GM19023 (cell line): Measurements from ENCODE around the gene CATSPERZ.
"Not testable (repeated sequence)": the region's sequence is repeated elsewhere in the genome, so short reads cannot be mapped to it uniquely, and the experiment has no call there.

Experiments
- ATAC-seq: cut with Tn5 transposase; IDR thresholded peaks from one replicate; pipeline ENCODE4 v1.9.1; 2021; ENCODE audit warnings: mild to moderate bottlenecking, moderate library complexity; ENCODE audit not compliant: unreplicated experiment

CATSPERZ gene

GRCh38 chr11:64298966-64299846 is 952 bp upstream of the CATSPERZ start:
- ATAC-seq: no peak

DNA sequence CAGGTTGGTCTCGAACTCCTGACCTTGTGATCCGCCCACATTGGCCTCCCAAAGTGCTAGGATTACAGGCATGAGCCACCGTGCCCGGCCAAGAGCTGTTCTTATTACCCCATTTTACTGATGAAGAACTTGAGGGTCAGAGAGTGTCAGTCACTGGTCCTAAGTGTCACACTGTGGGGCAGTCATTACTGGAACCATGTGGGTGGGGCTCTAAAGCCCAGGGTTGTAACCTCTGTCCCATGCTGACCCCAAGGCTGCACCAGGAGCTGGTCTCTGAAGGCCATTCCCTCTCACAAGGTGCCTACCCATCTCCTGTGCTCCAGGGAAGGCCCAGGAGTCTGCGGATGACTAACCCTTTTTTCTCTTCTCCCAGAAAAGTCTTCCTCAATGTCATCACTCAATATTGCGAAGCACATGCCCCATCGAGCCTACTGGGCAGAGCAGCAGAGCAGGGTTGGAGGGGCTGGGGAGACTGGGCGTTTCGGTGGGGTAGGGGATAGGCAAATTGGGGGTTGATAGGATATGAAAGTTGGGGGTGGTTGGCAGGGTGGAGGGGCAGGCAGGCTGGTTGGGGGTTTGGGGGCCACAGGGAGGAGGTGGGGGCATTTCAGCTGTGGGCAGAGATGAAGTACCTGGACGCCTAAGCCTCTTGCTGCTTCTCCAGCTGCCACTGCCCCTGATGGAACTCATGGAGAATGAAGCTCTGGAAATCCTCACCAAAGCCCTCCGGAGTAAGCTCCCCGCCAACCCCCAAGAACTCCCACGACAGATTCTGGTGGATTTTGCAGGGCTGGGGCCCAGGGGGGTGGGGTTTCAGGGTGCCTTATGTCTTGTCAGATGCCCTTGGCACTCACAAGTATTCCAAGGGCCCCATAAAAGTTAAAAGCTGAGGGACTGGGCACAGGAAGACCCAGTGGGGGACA is 3.2 kb downstream of the CATSPERZ start:
- ATAC-seq: no peak

DNA sequence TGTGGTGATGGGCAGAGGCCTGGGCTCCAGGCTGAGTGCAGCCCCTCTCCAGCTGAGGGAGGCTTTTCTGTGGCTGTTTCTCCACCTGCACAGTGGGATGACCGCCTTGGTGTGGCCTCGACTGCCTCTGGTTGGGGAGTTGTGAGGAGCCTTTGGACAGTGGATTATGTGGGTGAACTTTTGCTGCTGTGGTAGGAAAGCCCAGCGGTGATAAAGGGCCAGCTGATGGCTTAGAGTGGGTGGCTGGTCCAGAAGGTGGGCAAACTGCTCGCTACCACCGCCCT is 3.8 kb downstream of the CATSPERZ start:
- ATAC-seq: no peak

GRCh38 chr11:64304316-64305072 is 4.3 kb downstream of the CATSPERZ start:
- peak; percentile 29 for ATAC-seq

GRCh38 chr11:64305075-64305690 is 5.0 kb downstream of the CATSPERZ start, which contains the start of gene ESRRA:
Gene ESRRA (plus strand): TSS chr11:64305524. CDS start chr11:64307180, 1,656 bp downstream.
- peak; percentile 66 for ATAC-seq

GRCh38 chr11:64305691-64306562 is 5.8 kb downstream of the CATSPERZ start:
- peak; percentile 26 for ATAC-seq

DNA sequence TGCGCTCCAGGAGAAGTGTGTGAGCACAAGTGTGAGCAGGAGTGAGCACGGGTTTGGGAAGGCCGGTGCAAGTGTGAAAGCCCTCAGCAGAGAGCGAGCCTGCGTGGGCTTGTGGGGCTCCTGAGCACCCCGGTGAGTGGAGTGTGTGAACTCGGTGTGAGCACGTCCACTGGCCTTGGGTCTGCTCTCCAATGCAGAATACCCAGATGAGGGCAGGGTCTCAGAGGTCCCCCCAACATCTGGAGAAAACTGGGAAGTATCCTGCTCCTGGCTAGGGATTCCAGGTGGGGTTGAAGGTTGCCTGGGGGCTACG is 6.4 kb downstream of the CATSPERZ start:
- ATAC-seq: no peak

- ATAC-seq: no peak
These were observed 6.9 kb downstream of the CATSPERZ start for GRCh38 chr11:64306876-64307622.

DNA sequence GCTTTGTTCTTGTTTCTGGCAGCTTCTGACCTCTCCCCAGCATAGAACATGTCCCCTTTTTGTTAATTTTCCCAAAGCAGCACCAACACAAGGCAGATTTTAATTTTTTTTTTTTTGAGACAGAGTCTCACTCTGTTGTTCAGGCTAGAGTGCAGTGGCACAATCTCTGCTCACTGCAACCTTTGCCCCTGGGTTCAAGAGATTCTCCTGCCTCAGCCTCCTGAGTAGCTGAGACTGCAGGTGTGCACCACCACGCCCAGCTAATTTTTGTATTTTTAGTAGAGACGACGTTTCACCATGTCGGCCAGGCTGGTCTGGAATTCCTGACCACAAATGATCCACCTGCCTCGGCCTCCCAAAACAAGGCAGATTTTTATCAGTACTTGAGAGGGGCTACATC is 7.6 kb downstream of the CATSPERZ start:
- not testable (repeated sequence) for ATAC-seq

GRCh38 chr11:64312947-64313346 is 12.8 kb downstream of the CATSPERZ start:
- ATAC-seq: no peak

GRCh38 chr11:64313491-64314145 is 13.5 kb downstream of the CATSPERZ start:
- ATAC-seq: no peak

DNA sequence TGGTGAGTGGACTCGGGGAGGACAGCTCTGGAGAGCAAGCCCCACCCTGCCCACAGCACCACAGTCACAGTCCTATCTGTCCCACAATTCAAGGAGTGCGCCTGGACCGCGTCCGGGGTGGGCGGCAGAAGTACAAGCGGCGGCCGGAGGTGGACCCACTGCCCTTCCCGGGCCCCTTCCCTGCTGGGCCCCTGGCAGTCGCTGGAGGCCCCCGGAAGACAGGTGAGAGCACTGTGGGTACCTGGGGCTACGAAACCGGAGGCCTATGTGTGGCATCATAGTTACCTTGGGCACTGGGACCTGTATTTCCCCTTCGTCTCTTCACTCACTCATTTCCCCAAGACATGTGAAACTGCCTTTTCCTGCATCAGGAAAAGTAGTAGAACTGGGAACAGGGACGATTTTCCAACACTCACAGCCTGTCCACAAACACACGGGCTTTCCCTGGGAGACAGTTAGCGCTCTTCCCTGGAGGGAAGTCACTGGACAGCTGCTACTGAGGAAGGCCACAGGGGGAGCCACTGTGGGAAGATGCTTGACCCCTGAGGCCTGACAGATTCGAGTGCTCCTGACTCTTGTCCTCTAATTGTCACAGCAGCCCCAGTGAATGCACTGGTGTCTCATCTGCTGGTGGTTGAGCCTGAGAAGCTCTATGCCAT is 14.1 kb downstream of the CATSPERZ start:
- no peak for ATAC-seq

DNA sequence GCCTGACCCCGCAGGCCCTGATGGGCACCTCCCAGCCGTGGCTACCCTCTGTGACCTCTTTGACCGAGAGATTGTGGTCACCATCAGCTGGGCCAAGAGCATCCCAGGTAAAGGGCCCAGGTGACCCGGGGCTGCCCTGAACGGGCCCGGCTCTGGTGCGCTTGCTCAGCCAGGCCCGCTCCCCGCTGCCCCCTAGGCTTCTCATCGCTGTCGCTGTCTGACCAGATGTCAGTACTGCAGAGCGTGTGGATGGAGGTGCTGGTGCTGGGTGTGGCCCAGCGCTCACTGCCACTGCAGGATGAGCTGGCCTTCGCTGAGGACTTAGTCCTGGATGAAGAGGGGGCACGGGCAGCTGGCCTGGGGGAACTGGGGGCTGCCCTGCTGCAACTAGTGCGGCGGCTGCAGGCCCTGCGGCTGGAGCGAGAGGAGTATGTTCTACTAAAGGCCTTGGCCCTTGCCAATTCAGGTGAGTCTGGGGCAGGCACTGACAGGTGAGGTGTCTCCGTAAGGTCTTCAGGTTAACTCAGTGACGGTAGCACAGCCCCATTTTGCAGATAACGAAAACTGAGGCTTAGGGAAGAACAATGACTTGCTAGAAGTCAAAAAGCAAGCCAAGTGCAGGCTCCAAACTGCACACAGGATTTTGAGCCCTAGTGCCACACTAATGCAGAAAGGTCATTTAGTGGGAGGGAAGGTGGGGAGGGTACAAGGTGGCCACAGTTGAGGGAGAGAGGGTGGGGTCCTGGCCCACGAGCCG is 14.8 kb downstream of the CATSPERZ start:
- no peak for ATAC-seq

DNA sequence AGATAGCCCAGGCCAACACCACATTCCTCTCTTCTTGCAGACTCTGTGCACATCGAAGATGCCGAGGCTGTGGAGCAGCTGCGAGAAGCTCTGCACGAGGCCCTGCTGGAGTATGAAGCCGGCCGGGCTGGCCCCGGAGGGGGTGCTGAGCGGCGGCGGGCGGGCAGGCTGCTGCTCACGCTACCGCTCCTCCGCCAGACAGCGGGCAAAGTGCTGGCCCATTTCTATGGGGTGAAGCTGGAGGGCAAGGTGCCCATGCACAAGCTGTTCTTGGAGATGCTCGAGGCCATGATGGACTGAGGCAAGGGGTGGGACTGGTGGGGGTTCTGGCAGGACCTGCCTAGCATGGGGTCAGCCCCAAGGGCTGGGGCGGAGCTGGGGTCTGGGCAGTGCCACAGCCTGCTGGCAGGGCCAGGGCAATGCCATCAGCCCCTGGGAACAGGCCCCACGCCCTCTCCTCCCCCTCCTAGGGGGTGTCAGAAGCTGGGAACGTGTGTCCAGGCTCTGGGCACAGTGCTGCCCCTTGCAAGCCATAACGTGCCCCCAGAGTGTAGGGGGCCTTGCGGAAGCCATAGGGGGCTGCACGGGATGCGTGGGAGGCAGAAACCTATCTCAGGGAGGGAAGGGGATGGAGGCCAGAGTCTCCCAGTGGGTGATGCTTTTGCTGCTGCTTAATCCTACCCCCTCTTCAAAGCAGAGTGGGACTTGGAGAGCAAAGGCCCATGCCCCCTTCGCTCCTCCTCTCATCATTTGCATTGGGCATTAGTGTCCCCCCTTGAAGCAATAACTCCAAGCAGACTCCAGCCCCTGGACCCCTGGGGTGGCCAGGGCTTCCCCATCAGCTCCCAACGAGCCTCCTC is 15.7 kb downstream of the CATSPERZ start:
- not testable (repeated sequence) for ATAC-seq

- peak; percentile 0 for ATAC-seq
These were observed 16.6 kb downstream of the CATSPERZ start for GRCh38 chr11:64316672-64317324.
